OCI-LY3 (cell line): ENCODE data around the gene PDE9A.

Experiments used
- EZH2phosphoT487 ChIP-seq: fragments of 200-600 bp; shearing (Covaris generic); IDR thresholded peaks from 2 replicates; pipeline ENCODE4 v1.6.1; 2018; ENCODE audit warnings: antibody characterized with exemption, mixed run types, low read depth
- TF ChIP-seq, protein P1 (sequence below): fragments of 200-600, 300-600 bp; sonication (generic); IDR thresholded peaks from 2 replicates; pipeline ENCODE4 v1.5.1; 2014; ENCODE audit warnings: antibody characterized with exemption, low read length, low read depth

DNA sequence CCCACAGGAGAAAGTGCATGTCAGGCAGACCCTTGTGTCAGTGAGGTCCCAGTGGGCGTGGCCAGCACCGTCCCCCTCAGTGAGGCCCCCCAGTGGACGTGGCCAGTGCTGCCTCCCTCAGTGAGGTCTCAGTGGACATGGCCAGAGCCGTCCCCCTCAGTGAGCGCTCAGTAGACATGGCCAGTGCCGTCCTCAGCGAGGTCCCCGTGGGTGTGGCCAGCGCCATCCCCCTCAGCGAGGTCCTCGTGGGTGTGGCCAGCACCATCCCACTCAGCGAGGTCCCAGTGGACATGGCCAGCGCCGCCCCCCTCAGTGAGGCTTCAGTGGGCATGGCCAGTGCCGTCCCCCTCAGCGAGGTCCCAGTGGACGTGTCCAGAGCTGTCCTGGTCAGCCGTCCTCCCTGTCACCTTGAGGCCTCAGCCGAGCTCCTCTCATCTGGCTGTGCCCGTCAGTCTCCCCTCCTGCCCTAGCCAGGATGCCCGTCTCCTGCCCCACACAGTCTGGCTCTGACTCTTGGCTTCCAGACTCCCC is 35.5 kb downstream of the PDE9A start:
- TF ChIP-seq, protein P1, sequence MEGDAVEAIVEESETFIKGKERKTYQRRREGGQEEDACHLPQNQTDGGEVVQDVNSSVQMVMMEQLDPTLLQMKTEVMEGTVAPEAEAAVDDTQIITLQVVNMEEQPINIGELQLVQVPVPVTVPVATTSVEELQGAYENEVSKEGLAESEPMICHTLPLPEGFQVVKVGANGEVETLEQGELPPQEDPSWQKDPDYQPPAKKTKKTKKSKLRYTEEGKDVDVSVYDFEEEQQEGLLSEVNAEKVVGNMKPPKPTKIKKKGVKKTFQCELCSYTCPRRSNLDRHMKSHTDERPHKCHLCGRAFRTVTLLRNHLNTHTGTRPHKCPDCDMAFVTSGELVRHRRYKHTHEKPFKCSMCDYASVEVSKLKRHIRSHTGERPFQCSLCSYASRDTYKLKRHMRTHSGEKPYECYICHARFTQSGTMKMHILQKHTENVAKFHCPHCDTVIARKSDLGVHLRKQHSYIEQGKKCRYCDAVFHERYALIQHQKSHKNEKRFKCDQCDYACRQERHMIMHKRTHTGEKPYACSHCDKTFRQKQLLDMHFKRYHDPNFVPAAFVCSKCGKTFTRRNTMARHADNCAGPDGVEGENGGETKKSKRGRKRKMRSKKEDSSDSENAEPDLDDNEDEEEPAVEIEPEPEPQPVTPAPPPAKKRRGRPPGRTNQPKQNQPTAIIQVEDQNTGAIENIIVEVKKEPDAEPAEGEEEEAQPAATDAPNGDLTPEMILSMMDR: no peak
- no peak for TF ChIP-seq EZH2phosphoT487
